ENCODE measurements around the gene FLCN.
"Not testable (repeated sequence)": the region's sequence is repeated elsewhere in the genome, so short reads cannot be mapped to it uniquely, and the experiment has no call there.

FLCN gene

GRCh38 chr17:17188586-17188985 is 48.4 kb downstream of the FLCN start:
- no peak overlapping the region for H3K4me3 ChIP-seq (ENCODE audit: low read depth, low read length)
- H3K4me1 ChIP-seq = no peaks in the 10 kb centered on the region
- TF ChIP-seq CTCF (IDR thresholded peaks at IDR 0.05; ENCODE audit: low read depth, low read length) = no peak
- no peak for DNase-seq
- H3K27me3 ChIP-seq = no peaks in the 10 kb centered on the region
- H3K9me3 ChIP-seq = no peaks in the 10 kb centered on the region
- no peaks in the 10 kb centered on the region for H3K36me3 ChIP-seq

- DNase-seq = no peak
- TF ChIP-seq CTCF (IDR thresholded peaks at IDR 0.05; ENCODE audit: low read depth, low read length) = no peak
- Histone ChIP-seq H3K9me3 (no peaks in the 10 kb centered on the region), H3K4me1 (no peaks in the 10 kb centered on the region), H3K27me3 (no peaks in the 10 kb centered on the region), H3K36me3 (no peaks in the 10 kb centered on the region; the same call in 1 of the 2 replicates), H3K4me3 (ENCODE audit: low read depth, low read length) (no peak overlapping the region)
Observed at GRCh38 chr17:17186551-17187505, 50.1 kb downstream of the FLCN start.

- no peak for TF ChIP-seq CTCF (IDR thresholded peaks at IDR 0.05; ENCODE audit: low read depth, low read length)
- DNase-seq = no peak
- no peak overlapping the region for H3K4me3 ChIP-seq (ENCODE audit: low read depth, low read length)
- no peaks in the 10 kb centered on the region for H3K4me1 ChIP-seq
- no peaks in the 10 kb centered on the region for H3K27me3 ChIP-seq
- no peaks in the 10 kb centered on the region; the same call in 1 of the 2 replicates for H3K36me3 ChIP-seq
- H3K9me3 ChIP-seq = no peaks in the 10 kb centered on the region
Observed at GRCh38 chr17:17186051-17186450, 50.9 kb downstream of the FLCN start.

GRCh38 chr17:17184985-17185757 is 51.8 kb downstream of the FLCN start:
- DNase-seq; H3K9me3 ChIP-seq; H3K36me3 ChIP-seq; H3K4me3 ChIP-seq (ENCODE audit: low read depth, low read length); H3K27me3 ChIP-seq; H3K4me1 ChIP-seq: not testable (repeated sequence)

GRCh38 chr17:17183744-17184143 is 53.2 kb downstream of the FLCN start:
- H3K9me3 ChIP-seq = no peaks in the 10 kb centered on the region
- no peak overlapping the region for H3K4me3 ChIP-seq (ENCODE audit: low read depth, low read length)
- H3K4me1 ChIP-seq = no peaks in the 10 kb centered on the region
- TF ChIP-seq CTCF (IDR thresholded peaks at IDR 0.05; ENCODE audit: low read depth, low read length) = no peak
- peaks cover 11% of the 10 kb centered on the region for H3K36me3 ChIP-seq
- no peaks in the 10 kb centered on the region for H3K27me3 ChIP-seq
- DNase-seq = no peak

GRCh38 chr17:17182598-17183136 is 54.3 kb downstream of the FLCN start:
- no peaks in the 10 kb centered on the region for H3K27me3 ChIP-seq
- no peaks in the 10 kb centered on the region for H3K9me3 ChIP-seq
- no peak for TF ChIP-seq CTCF (IDR thresholded peaks at IDR 0.05; ENCODE audit: low read depth, low read length)
- no peak for DNase-seq
- no peaks in the 10 kb centered on the region for H3K4me1 ChIP-seq
- no peak overlapping the region for H3K4me3 ChIP-seq (ENCODE audit: low read depth, low read length)
- H3K36me3 ChIP-seq = peaks cover 11% of the 10 kb centered on the region
